Right lobe of liver (tissue), 6 donors: ENCODE results near the gene CCL21. TPM values are rescaled to one million over a fixed set of nuclear protein-coding genes. Genes with fewer than 3 reads are reported as not detected.
A peak's percentile ranks its signal among the peaks of the same experiment; 100 is the strongest.

Experiments used
- ATAC-seq, 4 donors: fragments of 200-7000 bp; cut with Tn5 transposase; one replicate each; pipeline ENCODE4 v1.9.1; 2020; ENCODE audit warnings: mild to moderate bottlenecking in 4 of 4, moderate library complexity in 4 of 4
- DNase-seq, 3 donors: peaks; one replicate each; pipeline ENCODE4 v3.0.0-alpha.2; 2020
- H3K27ac ChIP-seq, 3 donors: fragments of 200-600 bp; one replicate each; pipeline ENCODE4 v1.8.0; 2022
- H3K27me3 ChIP-seq, 2 donors: fragments of 200-600 bp; one replicate each; pipeline ENCODE4 v1.8.0; 2022
- H3K36me3 ChIP-seq, 4 donors: fragments of 200-600 bp; sonication (generic) in 1 of 4; one replicate each; pipeline versions ENCODE4 v1.5.1 to v1.8.0; 2017 to 2022; ENCODE audit warnings: control low read depth in 1 of 4
- H3K4me1 ChIP-seq, 4 donors: fragments of 200-600 bp; sonication (generic) in 1 of 4; one replicate each; pipeline versions ENCODE4 v1.5.1 to v1.8.0; 2017 to 2022; ENCODE audit warnings: control low read depth in 1 of 4
- H3K4me3 ChIP-seq, 3 donors: fragments of 200-600 bp; one replicate each; pipeline ENCODE4 v1.8.0; 2022
- H3K9me3 ChIP-seq, 4 donors: fragments of 200-600 bp; sonication (generic) in 1 of 4; one replicate each; pipeline versions ENCODE4 v1.5.1 to v1.8.0; 2017 to 2022; ENCODE audit warnings: control low read depth in 1 of 4
- CTCF ChIP-seq, 4 donors: fragments of 200-600 bp in 3 of 4; fragments of 450-650 bp in 1 of 4; IDR thresholded peaks; one replicate each; pipeline versions ENCODE4 v1.5.1 to v1.8.0; 2016 to 2022; ENCODE audit warnings: antibody characterized with exemption in 4 of 4, mild to moderate bottlenecking in 2 of 4
- POLR2A ChIP-seq: fragments of 450-650 bp; IDR thresholded peaks from one replicate; pipeline ENCODE4 v1.6.1; 2017; ENCODE audit warnings: antibody characterized with exemption, mild to moderate bottlenecking
- WGBS: methylation state at CpG from one replicate; pipeline ENCODE4 v1.1.6; 2018; ENCODE audit warnings: low coverage, low lambda C conversion rate; ENCODE audit not compliant: insufficient coverage; ENCODE audit errors: missing lambda C conversion rate; 5-methylcytosine and 5-hydroxymethylcytosine counted together
- intact Hi-C, 2 donors: fragments of 100-400 bp; cut with DNase I; formaldehyde crosslinking; loops; one replicate each; pipeline versions ENCODE4 v1.11.2 to v1.14.1; 2022
- total RNA-seq, 6 experiments: library from RNA; depleted of rRNA in 2 of 6; stranded (reverse); fragments of >200 nt in 2 of 6; fragmentation: NEBNext Ultra II Directional in 3 of 6; extraction: Animal tissue kit (Norgen Biotek cat#: 25700) in 3 of 6; gene quantifications; one replicate each; pipeline versions ENCODE4 v1.1.0 to v1.2.4, GENCODE V29; 2016 to 2023
- donor health status: DM: no; HTN: yes; CAD: no.
- donor health status: DM: no; HTN: no; CAD: no.
- donor health status: DM: no; HTN: no; CAD: no.
- donor health status: DM: no; HTN: yes; CAD: no.
- donor health status: DM: no; HTN: yes; CAD: no.

The CCL21 gene
- total RNA-seq, 6 experiments from 2014 or later, result 1.5 to 22.3 (median 7.6) TPM

- Histone ChIP-seq H3K4me3 (no peak overlapping the region), H3K9me3 (no peaks in the 10 kb centered on the region), H3K4me1 (no peaks in the 10 kb centered on the region), H3K27me3 (no peaks in the 10 kb centered on the region), H3K27ac (no peak overlapping the region), H3K36me3 (no peaks in the 10 kb centered on the region)
- intact Hi-C loops, result no loop called here
- TF ChIP-seq CTCF (IDR thresholded peaks at IDR 0.05) (no peak), POLR2A (no peak)
- no peak for DNase-seq
- WGBS, result 42% methylated on average over 1 of the region's 1 CpG
- no peak for ATAC-seq
Observed at GRCh38 chr9:34712140-34712539, 2.2 kb upstream of the CCL21 start.

- DNase-seq, result peak in 1 of 3 donors; percentile 33
- WGBS, result 77% methylated on average over 7 of the region's 9 CpGs
- no peaks in the 10 kb centered on the region for H3K9me3 ChIP-seq
- H3K27me3 ChIP-seq, result no peaks in the 10 kb centered on the region
- no peak overlapping the region for H3K27ac ChIP-seq
- no peak overlapping the region for H3K4me3 ChIP-seq
- TF ChIP-seq POLR2A (no peak), CTCF (IDR thresholded peaks at IDR 0.05) (no peak)
- no peaks in the 10 kb centered on the region for H3K36me3 ChIP-seq
- intact Hi-C loops, result no loop called here
- H3K4me1 ChIP-seq, result no peaks in the 10 kb centered on the region
- ATAC-seq, result peak in 3 of 4 donors; percentile 22 to 31 (median 27)
Observed at GRCh38 chr9:34709196-34709978, 549 bp downstream of the CCL21 start.

GRCh38 chr9:34707130-34707529, 2.8 kb downstream of the CCL21 start:
- Histone ChIP-seq H3K27me3 (no peaks in the 10 kb centered on the region), H3K27ac (no peak overlapping the region), H3K9me3 (no peaks in the 10 kb centered on the region), H3K4me1 (no peaks in the 10 kb centered on the region), H3K36me3 (no peaks in the 10 kb centered on the region), H3K4me3 (no peak overlapping the region)
- ATAC-seq (no peak), DNase-seq (no peak)
- intact Hi-C loops, result no loop called here
- WGBS, result 86% methylated on average over 1 of the region's 2 CpGs
- TF ChIP-seq POLR2A (no peak), CTCF (IDR thresholded peaks at IDR 0.05) (no peak)

DNA sequence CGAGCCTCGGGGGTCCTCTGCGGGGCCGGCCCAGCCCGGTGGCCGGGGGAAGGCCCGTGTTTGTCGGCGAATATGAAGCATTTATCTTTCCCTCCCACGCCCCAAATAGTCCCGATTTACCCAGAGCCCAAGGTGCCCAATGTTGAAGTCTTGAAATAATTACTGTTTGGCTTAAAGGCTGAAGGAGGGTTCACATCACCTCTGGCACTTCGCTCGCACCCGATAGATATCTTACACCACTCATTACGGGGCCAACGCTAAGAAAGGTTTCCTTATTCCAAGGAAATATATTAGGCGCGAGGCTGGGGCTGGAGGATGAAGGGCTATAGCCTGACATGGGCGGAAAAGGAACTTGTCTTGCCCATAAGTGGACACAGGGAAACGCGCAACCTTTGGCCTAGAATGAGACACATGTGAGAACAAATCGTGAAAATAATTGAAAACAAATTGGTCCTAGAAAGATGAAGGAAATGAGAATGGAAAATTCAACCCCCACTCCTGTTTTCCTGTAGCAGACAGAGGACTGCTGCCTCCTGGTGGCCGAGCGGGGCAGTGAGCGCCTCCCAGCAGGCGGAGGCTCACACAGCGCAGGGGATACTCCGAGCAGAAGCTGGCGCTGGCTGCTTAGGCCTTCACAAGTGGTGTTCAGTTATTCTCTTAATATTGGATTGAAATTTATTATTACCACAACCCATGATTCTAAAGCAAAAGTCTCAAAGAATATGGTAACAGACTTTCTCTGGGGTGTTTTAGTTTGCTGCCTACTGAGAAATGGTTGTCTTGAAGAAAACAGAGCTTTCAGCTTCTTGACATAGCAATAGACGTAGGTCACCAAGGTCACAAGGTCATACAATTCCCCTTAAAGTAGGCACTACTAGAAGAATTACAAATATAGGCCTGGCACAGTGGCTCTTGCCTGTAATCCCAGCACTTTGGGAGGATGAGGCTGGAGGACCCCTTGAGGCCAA, 7.9 kb downstream of the CCL21 start:
- H3K4me3 ChIP-seq, result peak overlapping the region; percentile 56 to 70 (median 67)
- H3K4me1 ChIP-seq, result no peaks in the 10 kb centered on the region
- H3K9me3 ChIP-seq, result no peaks in the 10 kb centered on the region
- peak; percentile 85 to 88 (median 88) for DNase-seq
- no peaks in the 10 kb centered on the region for H3K36me3 ChIP-seq
- peak; percentile 93 to 96 (median 96) for ATAC-seq
- TF ChIP-seq POLR2A (no peak), CTCF (IDR thresholded peaks at IDR 0.05) (peak; percentile 97 to 99 (median 99))
- no peaks in the 10 kb centered on the region for H3K27me3 ChIP-seq
- peak overlapping the region; percentile 12 to 72 (median 50) for H3K27ac ChIP-seq
- intact Hi-C loops, result no loop called here
- WGBS, result 2% methylated on average over 30 of the region's 30 CpGs
